Naive thymus-derived CD8-positive, alpha-beta T cell (primary cell): Measurements from ENCODE around the gene MAFG. TPM values are rescaled to one million over a fixed set of nuclear protein-coding genes. Genes with fewer than 3 reads are reported as not detected.
A peak's percentile ranks its signal among the peaks of the same experiment; 100 is the strongest.

Experiments
- ATAC-seq, 2 donors: fragments of 150-1000 bp; cut with Tn5 transposase in 1 of 2; sonication (Bioruptor Pico), chemical (Tn5 transposase) in 1 of 2; 1 replicate in 1 of 2; 2 replicates in 1 of 2; pipeline ENCODE4 v1.10.0; 2021; ENCODE audit warnings: mild to moderate bottlenecking in 2 of 2, moderate library complexity in 2 of 2
- POLR2A ChIA-PET: fragments of 350-600 bp; sonication (Branson Sonifier 250); formaldehyde crosslinking; loops from one replicate; lab custom pipeline; 2021; ENCODE audit warnings: antibody characterized with exemption; lab: Charles Lee
- DNase-seq, 10 donors: peaks; one replicate each; pipeline versions ENCODE4 v3.0.0 to v3.0.0-alpha.2; 2020 to 2022
- H3K27ac Mint-ChIP-seq, 10 donors: one replicate each; pipeline ENCODE4 v1.8.0; 2020 to 2022; ENCODE audit warnings: mild to moderate bottlenecking in 10 of 10, mixed read lengths in 10 of 10, moderate library complexity in 4 of 10, inconsistent platforms in 1 of 10
- H3K27me3 Mint-ChIP-seq, 5 donors: one replicate each; pipeline ENCODE4 v1.8.0; 2021 to 2022; ENCODE audit warnings: mixed read lengths in 5 of 5
- H3K36me3 Mint-ChIP-seq, 3 donors: one replicate each; pipeline ENCODE4 v1.8.0; 2020 to 2022; ENCODE audit warnings: mixed read lengths in 3 of 3, mild to moderate bottlenecking in 2 of 3, inconsistent platforms in 1 of 3
- H3K4me1 Mint-ChIP-seq, 4 donors: one replicate each; pipeline ENCODE4 v1.8.0; 2021 to 2022; ENCODE audit warnings: mixed read lengths in 4 of 4
- H3K4me3 Mint-ChIP-seq, 10 donors: one replicate each; pipeline ENCODE4 v1.8.0; 2020 to 2022; ENCODE audit warnings: mild to moderate bottlenecking in 10 of 10, mixed read lengths in 10 of 10, moderate library complexity in 6 of 10, inconsistent platforms in 1 of 10
- H3K9me3 Mint-ChIP-seq, 9 donors: one replicate each; pipeline ENCODE4 v1.8.0; 2020 to 2022; ENCODE audit warnings: mixed read lengths in 9 of 9, mild to moderate bottlenecking in 3 of 9, inconsistent platforms in 1 of 9, moderate library complexity in 1 of 9
- polyA plus RNA-seq, 3 donors: library from polyadenylated mRNA; unstranded; fragments of 300-500 nt; fragmentation: Illumina TruSeq; gene quantifications; one replicate each; pipeline ENCODE4 v1.2.3, GENCODE V29; 2021
- total RNA-seq, 8 experiments: library from RNA in 2 of 8; stranded (reverse) in 2 of 8; gene quantifications; one replicate each; pipeline ENCODE4 v1.2.3 and lab custom pipeline; 2021 to 2026

The MAFG gene
- total and polyA plus RNA-seq, 5 experiments from 2014 or later, result 1.2 to 18.0 (median 2.5) TPM

DNA sequence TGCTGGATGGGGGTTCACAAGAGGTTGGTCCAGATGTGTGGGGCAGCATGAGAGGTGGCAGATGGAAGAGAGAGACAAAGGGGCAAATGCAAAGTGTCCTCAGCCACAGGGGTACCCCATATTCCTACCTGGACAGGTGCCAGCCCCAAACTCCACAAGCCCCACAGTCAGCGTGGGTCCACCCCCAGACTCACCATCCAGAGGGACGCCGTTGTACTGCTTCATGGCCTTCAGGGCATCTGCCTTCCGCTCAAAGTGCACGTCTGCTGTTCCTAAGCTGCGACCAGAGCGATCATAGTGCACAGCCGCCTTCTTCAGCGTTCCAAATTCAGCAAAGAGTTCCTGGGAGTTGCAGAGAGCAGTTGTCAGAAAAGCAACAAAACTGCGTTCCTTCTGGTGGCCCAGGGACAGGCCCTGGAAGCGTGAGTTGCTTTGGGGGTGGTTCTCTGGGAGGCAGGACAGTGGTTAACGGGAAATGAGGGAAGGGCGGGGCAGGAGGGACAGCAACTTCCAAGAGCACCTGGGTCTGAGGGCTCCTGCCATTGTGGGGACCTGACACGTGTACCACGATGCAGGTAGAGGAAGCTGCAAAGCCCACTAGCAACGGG lies 38.4 kb downstream of the MAFG start:
- H3K4me1 Mint-ChIP-seq, result peaks cover 13 to 36% (median 26%) of the 10 kb centered on the region in 4 donors
- no peaks in the 10 kb centered on the region for H3K27me3 Mint-ChIP-seq
- peaks cover 0 to 43% (median 6%) of the 10 kb centered on the region in 3 donors for H3K36me3 Mint-ChIP-seq
- H3K4me3 Mint-ChIP-seq, result peak overlapping the region; percentile 31 to 93 (median 62)
- POLR2A ChIA-PET, result interaction anchor here (8.9 kb wide), 1 partner anchor 17 kb away, joined by 71 read pairs; the partner anchor contains the start of gene ARHGDIA
- no peaks in the 10 kb centered on the region for H3K9me3 Mint-ChIP-seq
- DNase-seq (no peak), ATAC-seq (no peak)
- H3K27ac Mint-ChIP-seq, result peak overlapping the region in 7 of 10 donors; percentile 56 to 97 (median 65)

DNA sequence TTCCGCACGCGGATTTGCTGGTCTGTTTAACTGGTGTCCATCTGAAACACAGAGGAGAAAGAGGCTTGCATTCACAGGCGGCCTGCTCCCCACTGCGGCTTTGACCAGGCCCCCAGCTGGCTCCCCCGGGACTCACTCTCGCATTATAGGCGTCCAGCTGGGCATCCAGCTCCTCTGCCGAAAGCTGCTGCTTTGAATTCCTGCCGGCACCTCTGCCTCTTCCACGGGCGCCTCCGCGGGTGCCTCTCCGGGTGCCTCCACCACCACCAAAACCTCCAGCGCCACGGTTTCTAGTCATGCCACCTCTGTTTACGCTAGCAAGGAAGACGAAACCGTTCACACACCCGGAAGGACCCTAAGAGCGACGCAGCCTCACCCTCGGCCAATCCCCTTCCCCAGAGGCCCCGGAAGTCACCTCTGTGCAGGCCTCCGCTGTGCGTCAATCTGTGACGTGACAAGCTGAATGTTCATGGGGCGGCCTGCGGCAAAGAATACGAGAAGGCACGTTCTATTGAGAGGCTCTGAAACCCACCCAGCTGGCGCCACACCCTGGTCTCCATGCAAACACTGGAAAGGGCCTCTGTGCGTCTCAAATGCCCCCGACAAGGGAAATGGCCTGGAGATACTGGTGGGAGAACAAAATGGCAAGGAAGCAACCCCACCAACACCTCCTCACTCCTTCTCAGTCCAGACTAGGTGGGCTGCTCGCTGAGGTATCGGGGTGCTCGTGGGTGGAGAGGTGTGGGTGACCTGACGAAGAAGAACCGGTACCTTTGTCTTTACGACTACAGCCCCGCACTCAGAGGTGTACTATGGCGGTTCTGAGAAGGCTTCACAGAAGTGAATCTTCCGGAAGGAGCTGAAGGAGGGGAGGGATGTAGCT lies 39.2 kb downstream of the MAFG start:
- DNase-seq, result no peak
- no peak for ATAC-seq
- Mint-ChIP-seq H3K4me3 (peak overlapping the region in 8 of 10 donors; percentile 31 to 93 (median 66)), H3K27ac (peak overlapping the region in 5 of 10 donors; percentile 20 to 97 (median 65)), H3K27me3 (no peaks in the 10 kb centered on the region), H3K9me3 (no peaks in the 10 kb centered on the region), H3K36me3 (peaks cover 0 to 50% (median 6%) of the 10 kb centered on the region in 3 donors), H3K4me1 (peaks cover 13 to 33% (median 26%) of the 10 kb centered on the region in 4 donors)
- POLR2A ChIA-PET, result interaction anchor here (0.5 to 8.9 kb wide), 2 partner anchors 16 to 535 kb away, joined by 4 to 71 read pairs; partner anchors contain the start of gene ARHGDIA

GRCh38 chr17:81885869-81886548 lies 41.5 kb downstream of the MAFG start:
- POLR2A ChIA-PET, result interaction anchor here (8.9 kb wide), 1 partner anchor 14 kb away, joined by 71 read pairs; the partner anchor contains the start of gene ARHGDIA

DNA sequence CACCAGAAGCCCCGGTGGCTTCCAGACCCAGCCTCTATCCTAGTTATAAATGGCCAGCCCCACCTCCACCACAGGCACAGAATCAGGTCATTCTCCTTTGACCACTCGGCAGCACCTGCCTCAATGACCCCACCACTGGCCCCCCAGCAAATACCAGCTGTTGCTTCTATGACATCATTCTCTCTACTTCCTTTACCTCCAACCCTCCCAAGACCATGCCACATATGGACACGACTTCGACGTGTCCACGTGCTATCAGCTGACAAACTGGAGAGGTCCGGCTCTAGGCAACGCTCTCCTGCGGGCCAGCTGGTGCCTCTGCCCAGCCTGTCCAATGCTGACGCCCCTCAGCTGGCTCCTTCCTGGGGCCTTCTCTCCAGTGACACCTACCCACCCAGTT lies 42.1 kb downstream of the MAFG start:
- Mint-ChIP-seq H3K9me3 (no peaks in the 10 kb centered on the region), H3K4me1 (peaks cover 13 to 20% (median 17%) of the 10 kb centered on the region in 4 donors), H3K27me3 (no peaks in the 10 kb centered on the region), H3K27ac (peak overlapping the region in 4 of 10 donors; percentile 28 to 50 (median 45)), H3K36me3 (peaks cover 0 to 59% (median 6%) of the 10 kb centered on the region in 3 donors), H3K4me3 (no peak overlapping the region)
- ATAC-seq (no peak), DNase-seq (no peak)
- POLR2A ChIA-PET, result interaction anchor here (1.3 to 2.7 kb wide), 2 partner anchors 13 to 15 kb away, joined by 4 to 10 read pairs; partner anchors contain the start of gene ARHGDIA

More at GRCh38 chr17:81885869-81886548, 41.5 kb downstream of the MAFG start:
- Mint-ChIP-seq H3K4me1 (peaks cover 13 to 22% (median 20%) of the 10 kb centered on the region in 4 donors), H3K9me3 (no peaks in the 10 kb centered on the region), H3K4me3 (peak overlapping the region in 1 of 10 donors; percentile 54), H3K27ac (peak overlapping the region in 1 of 10 donors; percentile 28), H3K27me3 (no peaks in the 10 kb centered on the region), H3K36me3 (peaks cover 0 to 57% (median 6%) of the 10 kb centered on the region in 3 donors)
- DNase-seq, result no peak
- ATAC-seq, result no peak

DNA sequence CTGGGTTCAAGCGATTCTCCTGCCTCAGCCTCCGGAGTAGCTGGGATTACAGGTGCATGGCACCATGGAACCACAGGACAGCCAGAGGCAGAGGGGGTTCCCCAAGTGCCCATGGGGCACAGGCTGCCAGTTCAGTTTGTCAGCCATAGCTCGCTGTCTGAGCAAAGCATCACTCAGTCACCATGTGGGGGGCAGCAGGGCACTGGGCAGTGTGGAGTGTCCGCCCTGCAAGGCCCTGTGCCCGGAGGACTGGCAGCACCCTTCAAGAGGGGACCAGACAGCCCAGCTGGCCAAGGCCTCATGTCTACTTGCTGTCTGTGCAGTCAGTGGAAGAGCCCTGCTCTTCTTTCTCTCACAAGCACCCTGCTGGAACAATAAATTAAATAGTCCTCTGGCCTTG lies 42.6 kb downstream of the MAFG start:
- no peak overlapping the region for H3K4me3 Mint-ChIP-seq
- H3K27ac Mint-ChIP-seq, result peak overlapping the region in 2 of 10 donors; percentile 45 to 63
- H3K9me3 Mint-ChIP-seq, result no peaks in the 10 kb centered on the region
- POLR2A ChIA-PET, result interaction anchor here (1.3 to 2.7 kb wide), 2 partner anchors 13 to 15 kb away, joined by 4 to 10 read pairs; partner anchors contain the start of gene ARHGDIA
- ATAC-seq, result no peak
- H3K4me1 Mint-ChIP-seq, result peaks cover 13 to 16% (median 15%) of the 10 kb centered on the region in 4 donors
- DNase-seq, result no peak
- peaks cover 0 to 63% (median 6%) of the 10 kb centered on the region in 3 donors for H3K36me3 Mint-ChIP-seq
- H3K27me3 Mint-ChIP-seq, result no peaks in the 10 kb centered on the region

GRCh38 chr17:81884520-81884919 lies 43.0 kb downstream of the MAFG start:
- peak overlapping the region in 1 of 10 donors; percentile 63 for H3K27ac Mint-ChIP-seq
- H3K4me3 Mint-ChIP-seq, result no peak overlapping the region
- H3K27me3 Mint-ChIP-seq, result no peaks in the 10 kb centered on the region
- POLR2A ChIA-PET, result interaction anchor here (1.3 to 2.7 kb wide), 2 partner anchors 12 to 14 kb away, joined by 4 to 10 read pairs; partner anchors contain the start of gene ARHGDIA
- peaks cover 11 to 15% (median 13%) of the 10 kb centered on the region in 4 donors for H3K4me1 Mint-ChIP-seq
- DNase-seq, result no peak
- H3K9me3 Mint-ChIP-seq, result no peaks in the 10 kb centered on the region
- ATAC-seq, result peak in 1 of 2 donors; percentile 43
- peaks cover 0 to 68% (median 9%) of the 10 kb centered on the region in 3 donors for H3K36me3 Mint-ChIP-seq

DNA sequence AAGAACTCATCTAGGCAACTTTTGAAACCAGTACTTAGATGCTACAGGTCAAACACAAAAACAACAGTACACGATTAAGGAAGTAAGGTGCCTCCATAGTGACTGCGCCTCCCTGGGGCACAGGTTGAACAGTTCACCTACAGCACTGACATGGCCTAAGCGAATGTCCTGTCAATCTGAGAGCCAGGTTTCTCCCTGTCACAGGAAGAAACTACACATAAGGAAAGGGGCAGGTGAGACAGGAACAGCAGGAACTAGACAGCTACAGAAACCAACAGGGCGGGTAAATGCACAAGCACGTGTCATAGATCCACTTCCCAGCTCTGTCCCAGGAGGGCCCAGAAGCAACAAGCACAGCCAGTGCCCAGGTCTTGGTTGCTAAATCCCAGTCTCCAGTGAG lies 48.4 kb downstream of the MAFG start:
- no peaks in the 10 kb centered on the region for H3K9me3 Mint-ChIP-seq
- ATAC-seq, result no peak
- H3K36me3 Mint-ChIP-seq, result peaks cover 0 to 45% (median 4%) of the 10 kb centered on the region in 3 donors
- peaks cover 0 to 8% (median 4%) of the 10 kb centered on the region in 4 donors for H3K4me1 Mint-ChIP-seq
- H3K27ac Mint-ChIP-seq, result no peak overlapping the region
- DNase-seq, result no peak
- H3K27me3 Mint-ChIP-seq, result no peaks in the 10 kb centered on the region
- POLR2A ChIA-PET, result no interaction called here
- H3K4me3 Mint-ChIP-seq, result no peak overlapping the region

- POLR2A ChIA-PET, result no interaction called here
- H3K36me3 Mint-ChIP-seq, result peaks cover 0 to 37% (median 4%) of the 10 kb centered on the region in 3 donors
Observed at GRCh38 chr17:81878294-81878693, 49.2 kb downstream of the MAFG start.

GRCh38 chr17:81877569-81877968 lies 50.0 kb downstream of the MAFG start:
- POLR2A ChIA-PET, result no interaction called here
- Mint-ChIP-seq H3K4me1 (peaks cover 0 to 21% (median 11%) of the 10 kb centered on the region in 4 donors), H3K36me3 (peaks cover 0 to 33% (median 4%) of the 10 kb centered on the region in 3 donors), H3K27me3 (no peaks in the 10 kb centered on the region), H3K27ac (peak overlapping the region in 1 of 10 donors; percentile 27), H3K4me3 (peak overlapping the region in 1 of 10 donors; percentile 29), H3K9me3 (no peaks in the 10 kb centered on the region)
- DNase-seq, result no peak
- ATAC-seq, result no peak

More at GRCh38 chr17:81878294-81878693, 49.2 kb downstream of the MAFG start:
- no peak for DNase-seq
- peaks cover 0 to 14% (median 6%) of the 10 kb centered on the region in 4 donors for H3K4me1 Mint-ChIP-seq
- H3K27ac Mint-ChIP-seq, result no peak overlapping the region
- no peaks in the 10 kb centered on the region for H3K9me3 Mint-ChIP-seq
- no peak for ATAC-seq
- no peaks in the 10 kb centered on the region for H3K27me3 Mint-ChIP-seq
- no peak overlapping the region for H3K4me3 Mint-ChIP-seq

GRCh38 chr17:81871387-81872230 lies 55.9 kb downstream of the MAFG start:
- peak; percentile 41 to 53 for ATAC-seq
- no peaks in the 10 kb centered on the region for H3K27me3 Mint-ChIP-seq
- H3K27ac Mint-ChIP-seq, result peak overlapping the region; percentile 88 to 98 (median 95)
- POLR2A ChIA-PET, result interaction anchor here (0.5 to 6.9 kb wide), 22 partner anchors 9 to 360 kb away, joined by 3 to 71 read pairs (median 6); partner anchors contain the start of genes ACTG1, ALYREF, ANAPC11 and ARL16
- no peaks in the 10 kb centered on the region for H3K9me3 Mint-ChIP-seq
- H3K4me1 Mint-ChIP-seq, result peaks cover 11 to 46% (median 36%) of the 10 kb centered on the region in 4 donors
- peak; percentile 91 to 98 (median 95) for DNase-seq
- H3K4me3 Mint-ChIP-seq, result peak overlapping the region; percentile 83 to 94 (median 87)
- peaks cover 0 to 26% (median 2%) of the 10 kb centered on the region in 3 donors for H3K36me3 Mint-ChIP-seq

GRCh38 chr17:81870981-81871386 lies 56.6 kb downstream of the MAFG start, which contains the start of gene ARHGDIA:
TSS of gene ARHGDIA (minus strand) at chr17:81871337. CDS start at chr17:81869930, 1,407 bp downstream.
- peaks cover 11 to 50% (median 37%) of the 10 kb centered on the region in 4 donors for H3K4me1 Mint-ChIP-seq
- peak within 1 kb of the TSS; percentile 88 to 98 (median 95) for H3K27ac Mint-ChIP-seq

More at GRCh38 chr17:81870981-81871386, 56.6 kb downstream of the MAFG start, which contains the start of gene ARHGDIA:
- no peaks in the 10 kb centered on the region for H3K27me3 Mint-ChIP-seq
- peaks cover 0 to 26% (median 2%) of the 10 kb centered on the region in 3 donors for H3K36me3 Mint-ChIP-seq
- H3K4me3 Mint-ChIP-seq, result peak within 1 kb of the TSS; percentile 83 to 94 (median 88)
- POLR2A ChIA-PET, result interaction anchor here (0.6 to 6.9 kb wide), 21 partner anchors 9 to 648 kb away, joined by 3 to 71 read pairs (median 5); partner anchors contain the start of genes ACTG1, ALYREF, ANAPC11 and ARL16
- ATAC-seq (peak; percentile 59 to 74), DNase-seq (no peak)
- H3K9me3 Mint-ChIP-seq, result no peaks in the 10 kb centered on the region
